Measurements from ENCODE around the gene TPRX1. TPM values are rescaled to one million over a fixed set of nuclear protein-coding genes. Genes with fewer than 3 reads are reported as not detected.
"Not testable (repeated sequence)": the region's sequence is repeated elsewhere in the genome, so short reads cannot be mapped to it uniquely, and the experiment has no call there.

TPRX1 gene, protein sequence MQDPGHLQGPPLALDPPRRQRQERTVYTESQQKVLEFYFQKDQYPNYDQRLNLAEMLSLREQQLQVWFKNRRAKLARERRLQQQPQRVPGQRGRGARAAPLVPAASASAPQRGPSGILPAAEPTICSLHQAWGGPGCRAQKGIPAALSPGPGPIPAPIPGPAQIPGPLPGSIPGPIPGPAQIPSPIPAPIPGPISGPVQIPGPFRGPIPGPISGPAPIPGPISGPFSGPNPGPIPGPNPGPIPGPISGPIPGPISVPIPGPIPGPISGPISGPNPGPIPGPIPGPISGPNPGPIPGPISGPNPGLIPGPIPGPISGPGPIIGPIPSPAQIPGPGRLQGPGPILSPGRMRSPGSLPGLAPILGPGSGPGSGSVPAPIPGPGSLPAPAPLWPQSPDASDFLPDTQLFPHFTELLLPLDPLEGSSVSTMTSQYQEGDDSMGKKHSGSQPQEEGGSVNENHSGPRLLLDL
- not detected for polyA plus RNA-seq (2013, experiment 1 of 2)
- not detected for polyA plus RNA-seq (2013, experiment 2 of 2)

DNA sequence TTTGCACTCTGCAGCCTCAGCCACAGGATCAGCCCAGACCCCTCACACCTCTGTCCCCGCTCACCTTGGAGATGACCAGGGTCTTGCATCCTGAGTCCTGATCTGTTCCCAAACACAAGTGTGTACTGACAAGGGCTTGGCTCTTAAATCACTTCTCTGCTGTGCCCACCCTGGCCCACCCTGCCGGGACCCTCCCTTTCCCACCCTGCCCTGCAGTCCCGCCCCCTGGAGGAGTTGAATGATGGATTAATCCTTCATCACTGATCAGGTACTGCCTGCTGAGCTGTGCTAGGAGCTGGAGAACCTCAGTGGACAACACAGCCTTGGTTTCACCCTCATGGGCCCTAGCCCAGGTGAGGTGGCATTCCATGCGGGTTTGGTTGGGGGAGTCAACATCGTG, at the start of gene TPRX1:
Gene TPRX1, minus strand, starts transcription at position 101 of the 400 bp plus-strand sequence. Its CDS starts 12 bp downstream, at position 89.
- H4K8ac ChIP-seq (ENCODE audit: low read length); H2AK5ac ChIP-seq (ENCODE audit: low read length, severe bottlenecking); H2BK120ac ChIP-seq (ENCODE audit: low read depth, low read length); H3K14ac ChIP-seq (ENCODE audit: low read length in 2 of 2); H3K79me1 ChIP-seq (replicated peaks; ENCODE audit: low read length, poor library complexity, severe bottlenecking); H3K4me1 ChIP-seq (ENCODE audit: control insufficient read depth, insufficient read depth, low read depth, low read length); H2BK5ac ChIP-seq (ENCODE audit: low read depth, low read length, poor library complexity, severe bottlenecking); H3K9ac ChIP-seq (ENCODE audit: low read length); H3K4ac ChIP-seq (ENCODE audit: low read depth in 1 of 2, low read length in 2 of 2); H2BK12ac ChIP-seq (ENCODE audit: low read length in 2 of 2); H3K27ac ChIP-seq (ENCODE audit: low read length, poor library complexity, severe bottlenecking); H3K4me3 ChIP-seq (ENCODE audit: insufficient read depth in 1 of 2, low read depth in 1 of 2, low read length in 2 of 2); H3K9me3 ChIP-seq (ENCODE audit: control insufficient read depth, low read length); H3K23ac ChIP-seq (ENCODE audit: low read length in 2 of 2); H3K18ac ChIP-seq (ENCODE audit: low read depth in 1 of 2, low read length in 2 of 2); H4K91ac ChIP-seq (ENCODE audit: low read length); H3K36me3 ChIP-seq (ENCODE audit: control insufficient read depth in 1 of 2, insufficient read depth in 2 of 2, low read depth in 1 of 2, low read length in 2 of 2); H2AFZ ChIP-seq (ENCODE audit: low read depth, low read length); H2BK15ac ChIP-seq (ENCODE audit: low read depth, poor library complexity, severe bottlenecking); H3K4me2 ChIP-seq (ENCODE audit: low read length, poor library complexity, severe bottlenecking); DNase-seq: not testable (repeated sequence)
- H3K27me3 ChIP-seq (ENCODE audit: control insufficient read depth in 1 of 2, insufficient read depth in 1 of 2, low read length in 2 of 2), result peaks cover 0 to 15% of the 10 kb centered on the region in 2 experiments
- WGBS, result 71% methylated on average over 3 of the region's 5 CpGs

DNA sequence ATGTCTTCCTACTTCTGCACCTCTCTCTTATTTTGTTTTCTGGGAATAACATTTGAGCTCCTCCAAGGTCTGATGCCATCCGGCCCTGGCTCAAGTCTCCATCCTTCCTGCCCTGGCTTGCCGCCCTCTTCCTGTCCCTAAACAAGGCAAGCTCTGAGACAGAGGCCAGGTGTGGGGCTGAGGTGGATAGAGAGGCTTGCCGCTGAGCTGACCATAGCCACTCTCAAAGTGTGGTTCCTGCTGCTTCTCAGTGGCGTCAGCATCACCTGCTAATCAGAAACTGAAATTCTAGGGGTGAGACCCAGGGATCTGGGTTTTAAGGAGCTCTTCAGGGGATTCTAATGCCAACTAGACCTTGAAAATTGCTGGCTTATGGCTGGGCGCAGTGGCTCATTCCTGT, 48.7 kb upstream of the TPRX1 start:
- no peak for DNase-seq
- Histone ChIP-seq H2BK120ac (ENCODE audit: low read depth, low read length) (no peak overlapping the region), H2AK5ac (ENCODE audit: low read length, severe bottlenecking) (no peak overlapping the region), H4K91ac (ENCODE audit: low read length) (no peak overlapping the region), H2BK5ac (ENCODE audit: low read depth, low read length, poor library complexity, severe bottlenecking) (no peak overlapping the region), H3K36me3 (ENCODE audit: control insufficient read depth in 1 of 2, insufficient read depth in 2 of 2, low read depth in 1 of 2, low read length in 2 of 2) (no peaks in the 10 kb centered on the region), H3K79me1 (replicated peaks; ENCODE audit: low read length, poor library complexity, severe bottlenecking) (no peaks in the 10 kb centered on the region), H3K23ac (ENCODE audit: low read length in 2 of 2) (peak overlapping the region in 1 of 2 experiments; percentile 31), H3K4me3 (ENCODE audit: insufficient read depth in 1 of 2, low read depth in 1 of 2, low read length in 2 of 2) (no peak overlapping the region), H3K4me1 (ENCODE audit: control insufficient read depth, insufficient read depth, low read depth, low read length) (peaks cover 3% of the 10 kb centered on the region), H3K9ac (ENCODE audit: low read length) (no peak overlapping the region), H2BK12ac (ENCODE audit: low read length in 2 of 2) (no peak overlapping the region), H4K8ac (ENCODE audit: low read length) (no peak overlapping the region), H3K27ac (ENCODE audit: low read length, poor library complexity, severe bottlenecking) (no peak overlapping the region), H2BK15ac (ENCODE audit: low read depth, poor library complexity, severe bottlenecking) (no peak overlapping the region), H3K4ac (ENCODE audit: low read depth in 1 of 2, low read length in 2 of 2) (no peak overlapping the region), H3K27me3 (ENCODE audit: control insufficient read depth in 1 of 2, insufficient read depth in 1 of 2, low read length in 2 of 2) (peaks cover 28 to 66% of the 10 kb centered on the region in 2 experiments), H3K18ac (ENCODE audit: low read depth in 1 of 2, low read length in 2 of 2) (no peak overlapping the region), H3K4me2 (ENCODE audit: low read length, poor library complexity, severe bottlenecking) (no peak overlapping the region), H3K9me3 (ENCODE audit: control insufficient read depth, low read length) (no peaks in the 10 kb centered on the region), H3K14ac (ENCODE audit: low read length in 2 of 2) (no peak overlapping the region), H2AFZ (ENCODE audit: low read depth, low read length) (no peak overlapping the region)
- 83% methylated on average over 5 of the region's 5 CpGs for WGBS

DNA sequence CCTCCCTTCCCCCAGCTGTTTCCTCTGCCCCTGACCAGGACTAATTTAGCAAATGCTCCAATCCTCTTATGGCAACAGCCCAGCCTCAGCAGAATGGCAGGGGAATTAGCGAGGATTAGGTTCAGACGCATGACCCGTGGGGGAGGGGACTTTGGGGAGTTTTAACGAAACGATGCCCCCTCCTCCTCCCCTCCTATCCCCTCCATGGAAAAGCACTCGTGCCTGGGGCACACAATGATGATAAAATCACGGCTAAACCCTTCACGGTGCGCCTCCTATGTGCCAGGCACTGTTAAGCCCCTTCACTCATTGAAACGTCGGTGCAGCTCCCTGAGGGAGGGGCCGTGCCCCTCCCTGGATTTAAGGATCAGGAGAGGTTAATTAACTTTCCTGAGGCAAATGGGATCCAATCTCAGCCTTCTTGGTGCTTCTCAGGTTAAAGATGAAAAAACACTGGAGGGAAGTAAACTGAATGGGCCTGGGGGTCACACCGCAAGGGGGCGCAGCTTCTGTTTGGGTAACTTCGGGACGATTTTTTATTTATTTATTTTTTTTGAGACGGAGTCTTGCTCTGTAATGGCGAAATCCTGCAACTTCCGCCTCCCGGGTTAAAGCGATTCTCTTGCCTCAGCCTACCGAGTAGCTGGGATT, 44.6 kb upstream of the TPRX1 start:
- H2AK5ac ChIP-seq (ENCODE audit: low read length, severe bottlenecking), result no peak overlapping the region

DNA sequence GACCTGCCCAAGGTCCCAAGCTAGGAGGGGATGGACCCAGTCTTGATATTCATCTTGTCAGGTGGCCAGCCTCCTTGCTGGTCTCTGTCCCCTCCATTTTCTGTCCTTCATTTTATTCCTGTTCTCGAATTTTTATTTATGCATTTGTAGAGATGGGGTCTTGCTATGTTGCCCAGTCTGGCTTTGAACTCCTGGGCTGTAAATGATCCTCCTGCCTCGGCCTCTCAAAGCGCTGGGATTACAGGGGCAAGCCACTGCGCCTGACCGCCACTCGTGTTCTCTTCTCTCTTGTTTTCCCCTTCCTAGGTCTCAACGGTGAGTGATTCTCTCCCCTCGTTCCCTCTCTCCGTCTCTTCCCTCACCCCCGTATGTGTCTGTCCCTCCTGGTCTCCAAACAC, 44.1 kb upstream of the TPRX1 start:
- peaks cover 3% of the 10 kb centered on the region for H3K4me1 ChIP-seq (ENCODE audit: control insufficient read depth, insufficient read depth, low read depth, low read length)
- H2BK120ac ChIP-seq (ENCODE audit: low read depth, low read length), result no peak overlapping the region
- H3K4me2 ChIP-seq (ENCODE audit: low read length, poor library complexity, severe bottlenecking), result no peak overlapping the region
- DNase-seq, result no peak
- no peak overlapping the region for H3K27ac ChIP-seq (ENCODE audit: low read length, poor library complexity, severe bottlenecking)
- no peak overlapping the region for H3K4ac ChIP-seq (ENCODE audit: low read depth in 1 of 2, low read length in 2 of 2)
- no peak overlapping the region for H2AFZ ChIP-seq (ENCODE audit: low read depth, low read length)
- no peaks in the 10 kb centered on the region for H3K36me3 ChIP-seq (ENCODE audit: control insufficient read depth in 1 of 2, insufficient read depth in 2 of 2, low read depth in 1 of 2, low read length in 2 of 2)
- H4K91ac ChIP-seq (ENCODE audit: low read length), result no peak overlapping the region
- H2BK15ac ChIP-seq (ENCODE audit: low read depth, poor library complexity, severe bottlenecking), result peak overlapping the region; percentile 23
- no peak overlapping the region for H3K23ac ChIP-seq (ENCODE audit: low read length in 2 of 2)
- no peak overlapping the region for H3K9ac ChIP-seq (ENCODE audit: low read length)
- no peak overlapping the region for H2BK5ac ChIP-seq (ENCODE audit: low read depth, low read length, poor library complexity, severe bottlenecking)
- H3K14ac ChIP-seq (ENCODE audit: low read length in 2 of 2), result no peak overlapping the region
- no peak overlapping the region for H4K8ac ChIP-seq (ENCODE audit: low read length)
- no peak overlapping the region for H2AK5ac ChIP-seq (ENCODE audit: low read length, severe bottlenecking)
- H3K27me3 ChIP-seq (ENCODE audit: control insufficient read depth in 1 of 2, insufficient read depth in 1 of 2, low read length in 2 of 2), result peaks cover 28 to 62% of the 10 kb centered on the region in 2 experiments
- no peaks in the 10 kb centered on the region for H3K79me1 ChIP-seq (replicated peaks; ENCODE audit: low read length, poor library complexity, severe bottlenecking)
- H2BK12ac ChIP-seq (ENCODE audit: low read length in 2 of 2), result no peak overlapping the region
- WGBS, result 71% methylated on average over 9 of the region's 10 CpGs
- no peak overlapping the region for H3K4me3 ChIP-seq (ENCODE audit: insufficient read depth in 1 of 2, low read depth in 1 of 2, low read length in 2 of 2)
- no peaks in the 10 kb centered on the region for H3K9me3 ChIP-seq (ENCODE audit: control insufficient read depth, low read length)
- H3K18ac ChIP-seq (ENCODE audit: low read depth in 1 of 2, low read length in 2 of 2), result no peak overlapping the region

More for the DNA sequence above, 44.6 kb upstream of the TPRX1 start:
- H3K14ac ChIP-seq (ENCODE audit: low read length in 2 of 2), result no peak overlapping the region
- H3K27me3 ChIP-seq (ENCODE audit: control insufficient read depth in 1 of 2, insufficient read depth in 1 of 2, low read length in 2 of 2), result peaks cover 28 to 61% of the 10 kb centered on the region in 2 experiments
- H3K4ac ChIP-seq (ENCODE audit: low read depth in 1 of 2, low read length in 2 of 2), result no peak overlapping the region
- H3K9me3 ChIP-seq (ENCODE audit: control insufficient read depth, low read length), result no peaks in the 10 kb centered on the region
- no peak overlapping the region for H2BK120ac ChIP-seq (ENCODE audit: low read depth, low read length)
- H2BK12ac ChIP-seq (ENCODE audit: low read length in 2 of 2), result no peak overlapping the region
- no peak overlapping the region for H3K4me3 ChIP-seq (ENCODE audit: insufficient read depth in 1 of 2, low read depth in 1 of 2, low read length in 2 of 2)
- no peak overlapping the region for H3K4me2 ChIP-seq (ENCODE audit: low read length, poor library complexity, severe bottlenecking)
- no peak overlapping the region for H4K8ac ChIP-seq (ENCODE audit: low read length)
- no peak overlapping the region for H2BK5ac ChIP-seq (ENCODE audit: low read depth, low read length, poor library complexity, severe bottlenecking)
- H3K18ac ChIP-seq (ENCODE audit: low read depth in 1 of 2, low read length in 2 of 2), result no peak overlapping the region
- no peak overlapping the region for H2AFZ ChIP-seq (ENCODE audit: low read depth, low read length)
- H3K4me1 ChIP-seq (ENCODE audit: control insufficient read depth, insufficient read depth, low read depth, low read length), result peaks cover 3% of the 10 kb centered on the region
- peak; percentile 22 for DNase-seq
- no peak overlapping the region for H3K9ac ChIP-seq (ENCODE audit: low read length)
- no peak overlapping the region for H2BK15ac ChIP-seq (ENCODE audit: low read depth, poor library complexity, severe bottlenecking)
- H3K79me1 ChIP-seq (replicated peaks; ENCODE audit: low read length, poor library complexity, severe bottlenecking), result no peaks in the 10 kb centered on the region
- no peak overlapping the region for H4K91ac ChIP-seq (ENCODE audit: low read length)
- H3K36me3 ChIP-seq (ENCODE audit: control insufficient read depth in 1 of 2, insufficient read depth in 2 of 2, low read depth in 1 of 2, low read length in 2 of 2), result no peaks in the 10 kb centered on the region
- no peak overlapping the region for H3K23ac ChIP-seq (ENCODE audit: low read length in 2 of 2)
- WGBS, result 8% methylated on average over 19 of the region's 22 CpGs
- no peak overlapping the region for H3K27ac ChIP-seq (ENCODE audit: low read length, poor library complexity, severe bottlenecking)
